Ammon's horn (tissue), 1 donor: Measurements from ENCODE around the gene HIPK4.
"Not testable (repeated sequence)": the region's sequence is repeated elsewhere in the genome, so short reads cannot be mapped to it uniquely, and the experiment has no call there.

Source experiments
- DNase-seq: peaks from one replicate; pipeline ENCODE4 v3.0.0-alpha.2; 2016; ENCODE audit warnings: low spot score

The HIPK4 gene

DNA sequence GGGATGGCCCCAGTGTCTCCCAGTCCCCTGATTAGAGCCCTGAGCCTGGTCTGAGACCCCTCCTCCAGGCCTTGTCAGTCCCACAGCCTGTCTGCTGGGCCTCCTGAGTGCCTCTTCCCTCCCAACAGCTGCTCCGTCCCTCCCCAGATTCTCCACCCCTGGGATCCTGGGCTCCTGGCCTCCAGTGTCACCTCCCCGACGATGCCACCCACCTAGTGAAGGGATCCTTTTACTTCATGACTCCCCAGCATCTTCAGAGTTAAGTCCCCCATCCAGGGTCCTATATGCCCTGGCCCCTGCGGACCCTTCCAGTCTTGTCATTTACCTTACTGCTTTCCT lies 27.6 kb upstream of the HIPK4 start:
- no peak for DNase-seq

DNA sequence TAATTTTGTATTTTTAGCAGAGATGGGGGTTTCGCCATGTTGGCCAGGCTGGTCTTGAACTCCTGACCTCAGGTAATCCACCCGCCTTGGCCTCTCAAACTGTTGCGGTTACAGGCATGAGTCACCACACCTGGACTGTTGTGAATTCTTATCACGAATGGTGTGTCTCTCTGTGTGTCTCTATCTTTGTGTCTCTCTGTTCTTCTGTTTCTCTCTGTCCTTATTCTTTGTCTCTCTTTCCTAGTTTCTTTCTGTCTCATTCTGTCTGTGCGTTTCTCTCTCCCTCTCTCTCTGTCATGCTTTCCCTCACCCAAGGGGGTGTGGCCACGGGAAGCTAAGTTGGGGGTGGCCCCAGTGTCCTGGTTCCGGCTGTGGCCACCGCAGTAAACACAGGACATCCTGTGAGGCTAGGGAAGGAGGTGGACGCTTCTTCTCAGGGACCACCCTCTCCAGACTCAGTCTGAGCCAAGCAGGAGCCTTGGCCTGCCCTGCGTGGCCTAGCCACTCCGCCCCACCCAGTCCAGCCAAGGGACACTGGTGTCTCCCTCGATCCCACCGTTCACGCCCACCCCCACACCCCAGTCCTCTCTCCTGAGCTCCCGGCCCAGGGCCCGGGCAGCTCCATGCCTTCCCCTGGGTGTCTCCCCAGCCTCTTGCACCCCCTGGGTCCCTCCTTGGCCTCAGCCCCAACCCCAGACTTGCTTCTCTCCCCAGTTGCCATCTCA lies 27.1 kb upstream of the HIPK4 start:
- no peak for DNase-seq

DNA sequence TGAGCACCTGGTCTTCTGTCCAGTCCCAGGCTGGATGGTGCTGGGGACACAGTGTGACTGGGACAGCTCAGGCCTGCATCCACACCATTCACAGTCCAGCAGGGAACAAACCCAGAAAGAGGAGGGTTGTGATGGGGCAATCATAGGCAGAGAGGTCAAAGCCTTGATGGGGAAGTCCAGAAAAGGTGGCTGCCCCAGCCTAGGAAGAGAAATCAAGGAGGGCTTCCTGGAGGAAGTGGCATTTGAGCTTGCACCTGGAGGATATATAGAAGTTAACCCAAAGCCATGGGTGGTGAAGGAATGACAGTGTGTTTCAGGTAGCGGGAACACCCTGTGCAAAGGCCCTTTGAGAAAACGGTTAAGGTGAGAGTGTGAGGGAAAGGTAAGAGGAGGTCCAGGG lies 25.8 kb upstream of the HIPK4 start:
- no peak for DNase-seq

- no peak for DNase-seq
These were observed 24.9 kb upstream of the HIPK4 start for GRCh38 chr19:40414542-40415535.

GRCh38 chr19:40413291-40413845 lies 23.4 kb upstream of the HIPK4 start, which contains the start of gene PRX:
TSS of gene PRX (minus strand) at chr19:40413378. CDS start at chr19:40407932, 5,446 bp downstream.
- no peak for DNase-seq

DNA sequence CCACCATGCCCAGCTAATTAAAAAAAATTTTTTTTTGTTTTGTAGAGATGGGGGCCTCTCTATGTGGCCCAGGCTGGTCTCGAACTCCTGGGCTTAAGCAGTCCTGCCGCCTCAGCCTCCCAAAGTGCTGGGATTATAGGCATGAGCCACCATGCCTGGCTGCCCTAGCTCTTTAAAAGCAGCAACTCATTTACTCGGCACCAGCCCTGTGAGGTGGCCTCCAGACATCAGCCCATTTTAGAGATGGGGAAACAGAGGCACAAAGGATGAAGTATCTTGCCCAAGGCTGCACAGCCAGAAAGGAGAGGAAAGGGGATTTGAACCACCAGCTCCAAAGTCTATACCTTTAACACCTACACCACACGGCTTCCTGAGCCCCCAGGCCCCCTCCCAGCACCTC lies 22.9 kb upstream of the HIPK4 start:
- no peak for DNase-seq

GRCh38 chr19:40411958-40412499 lies 22.0 kb upstream of the HIPK4 start:
- no peak for DNase-seq

DNA sequence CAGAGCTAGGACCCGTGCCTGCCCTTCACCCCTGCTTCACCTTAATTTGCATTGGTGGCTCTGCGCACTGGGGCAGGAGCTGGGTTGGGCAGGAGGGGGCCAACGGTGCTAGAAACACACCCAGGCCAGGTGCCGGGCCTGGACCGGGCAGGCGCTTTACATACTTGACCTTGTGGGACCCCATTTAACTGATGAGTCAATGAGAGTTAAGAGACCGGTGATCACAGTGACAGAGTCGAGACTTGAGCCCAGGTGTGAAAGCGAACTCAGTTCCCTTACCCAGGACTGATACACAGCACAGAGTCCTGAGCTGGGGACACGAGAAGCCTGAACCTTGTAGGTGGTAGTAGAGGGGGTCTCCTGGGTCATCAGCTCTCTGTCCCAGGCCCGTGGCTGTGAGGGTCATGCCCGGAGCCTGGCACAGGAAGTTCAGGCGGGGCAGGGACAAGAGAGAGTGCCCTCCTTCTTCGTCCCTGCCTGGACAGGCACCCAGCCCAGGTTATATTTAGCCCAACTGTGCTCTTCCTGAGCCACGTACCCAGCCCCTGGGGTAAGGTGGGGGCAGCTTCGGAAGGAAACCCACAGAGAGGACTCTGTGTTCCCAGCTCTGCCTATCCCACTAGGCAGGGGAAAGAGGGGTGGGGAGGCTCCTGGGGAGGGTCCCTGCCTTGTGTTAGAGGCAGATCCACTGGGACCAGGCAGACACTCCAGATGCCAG lies 21.3 kb upstream of the HIPK4 start:
- no peak for DNase-seq

DNA sequence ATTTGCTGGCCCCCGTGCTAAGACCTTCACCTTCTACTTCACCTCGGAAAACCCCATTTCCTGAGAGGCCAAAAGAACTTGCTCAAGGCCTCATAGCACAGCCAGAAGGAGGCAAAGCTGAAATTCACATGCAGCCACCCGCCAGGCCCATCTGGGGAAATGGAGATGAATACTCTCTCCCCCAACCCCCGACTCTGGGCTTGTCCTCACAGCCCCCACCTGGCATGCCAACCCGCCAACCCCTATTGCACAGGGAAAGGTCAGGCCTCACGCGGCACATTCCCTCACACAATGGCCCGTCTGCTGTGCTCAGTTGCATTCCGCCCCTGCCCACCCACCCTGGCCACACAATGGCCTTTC lies 20.0 kb upstream of the HIPK4 start:
- DNase-seq: no peak

DNA sequence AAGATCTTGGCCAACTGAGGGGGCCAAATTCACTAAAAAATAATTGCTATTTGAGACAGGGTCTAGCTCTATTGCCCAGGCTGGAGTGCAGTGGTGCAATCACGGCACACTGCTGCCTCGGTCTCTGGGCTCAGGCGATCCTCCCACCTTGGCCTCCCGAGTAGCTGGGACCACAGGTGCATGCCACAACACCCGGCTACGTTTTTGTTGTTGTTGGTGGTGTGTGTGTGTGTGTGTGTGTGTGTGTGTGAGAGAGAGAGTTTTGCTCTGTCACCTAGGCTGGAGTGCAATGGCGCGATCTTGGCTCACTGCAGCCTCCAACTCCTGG lies 18.6 kb upstream of the HIPK4 start:
- not testable (repeated sequence) for DNase-seq

- DNase-seq: no peak
These were observed 18.0 kb upstream of the HIPK4 start for GRCh38 chr19:40407714-40408597.

DNA sequence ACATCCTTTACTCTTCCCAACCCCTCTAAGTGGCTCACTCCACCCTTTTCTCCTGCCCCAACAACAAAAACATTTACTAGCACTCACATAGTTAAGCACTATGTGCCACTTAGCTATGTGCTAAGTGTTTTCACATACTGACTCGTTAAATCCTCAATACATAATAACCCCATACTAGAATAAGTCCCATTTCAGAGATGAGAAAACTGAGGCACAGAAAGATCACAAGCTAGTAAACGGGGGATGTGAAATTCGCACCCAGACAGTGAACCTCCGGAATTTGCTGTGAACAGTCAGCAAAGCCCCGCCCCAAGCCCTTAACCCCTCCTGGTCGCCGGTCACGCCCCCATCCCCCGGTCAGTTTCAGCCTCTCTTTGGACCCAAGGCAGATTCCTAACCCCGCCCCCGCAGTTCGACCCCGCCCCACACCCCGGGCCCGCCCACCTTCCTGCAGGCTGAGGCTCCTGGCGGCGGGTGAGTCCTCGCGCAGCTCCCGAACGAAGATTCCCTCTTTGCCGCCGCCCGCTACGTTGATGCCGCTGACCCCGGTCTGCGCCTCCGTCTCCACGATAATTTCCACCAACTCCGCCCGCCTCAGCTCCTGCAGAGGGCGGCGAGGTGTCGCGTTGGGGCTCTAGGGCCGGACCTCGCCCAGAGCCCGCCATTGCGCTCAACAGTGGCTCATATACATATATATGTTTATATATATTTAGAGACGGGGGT lies 13.4 kb upstream of the HIPK4 start:
- DNase-seq: peak; percentile 52

GRCh38 chr19:40400559-40400958 lies 10.6 kb upstream of the HIPK4 start:
- no peak for DNase-seq

DNA sequence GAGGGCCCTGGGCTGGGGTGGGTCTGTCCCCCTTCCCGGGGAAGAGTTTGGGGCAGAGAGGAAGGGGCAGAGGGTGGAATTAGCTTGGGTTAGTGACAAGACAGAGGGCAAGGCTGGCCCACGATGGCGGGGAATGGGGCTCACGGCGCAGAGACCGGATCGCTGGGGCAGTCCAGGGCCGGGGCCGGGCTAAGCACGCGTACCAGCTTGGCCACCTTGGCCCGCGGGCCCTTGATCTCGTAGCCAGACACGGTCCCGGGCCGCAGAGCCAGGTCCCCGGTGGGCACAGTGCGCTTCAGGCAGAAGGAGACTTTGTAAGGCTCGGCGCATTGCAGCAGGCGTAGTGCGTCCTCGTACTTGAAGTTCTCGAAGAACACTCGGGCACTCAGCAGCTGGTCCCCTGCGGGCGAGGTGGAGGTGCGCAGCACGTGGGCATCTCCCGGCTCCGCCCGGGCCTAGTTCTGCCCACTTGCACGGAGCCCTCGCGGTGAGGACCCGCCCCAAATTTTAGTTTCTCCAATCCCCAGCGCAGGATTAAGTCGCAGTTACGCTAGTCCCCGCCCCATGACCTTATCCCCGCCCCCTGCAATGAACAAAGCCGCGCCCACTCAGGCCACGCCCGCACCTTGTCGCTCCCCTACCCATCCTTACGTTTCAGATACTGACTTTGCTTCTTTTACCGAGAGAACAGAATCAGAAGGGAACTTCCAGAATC lies 8.6 kb upstream of the HIPK4 start:
- no peak for DNase-seq

DNA sequence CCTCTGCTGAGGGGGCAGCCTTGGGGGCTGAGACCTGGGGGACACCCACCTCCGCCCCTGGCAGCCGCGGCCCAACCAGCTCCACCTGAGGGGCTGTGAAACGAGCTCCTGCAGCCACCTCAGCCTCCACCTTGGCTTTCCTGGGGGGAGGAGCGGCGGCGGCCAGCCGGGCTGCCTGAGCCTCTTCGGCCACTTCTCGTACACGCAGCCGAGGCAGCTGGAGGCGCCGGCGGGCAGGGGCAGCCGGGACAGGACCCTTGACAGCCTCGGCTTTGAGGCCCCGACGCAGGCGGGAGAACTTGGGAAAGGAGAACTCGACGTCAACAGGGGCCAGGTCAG lies 7.6 kb upstream of the HIPK4 start:
- DNase-seq: no peak

- DNase-seq: no peak
These were observed 7.0 kb upstream of the HIPK4 start for GRCh38 chr19:40396886-40397567.

GRCh38 chr19:40395956-40396355 lies 6.0 kb upstream of the HIPK4 start:
- DNase-seq: no peak

DNA sequence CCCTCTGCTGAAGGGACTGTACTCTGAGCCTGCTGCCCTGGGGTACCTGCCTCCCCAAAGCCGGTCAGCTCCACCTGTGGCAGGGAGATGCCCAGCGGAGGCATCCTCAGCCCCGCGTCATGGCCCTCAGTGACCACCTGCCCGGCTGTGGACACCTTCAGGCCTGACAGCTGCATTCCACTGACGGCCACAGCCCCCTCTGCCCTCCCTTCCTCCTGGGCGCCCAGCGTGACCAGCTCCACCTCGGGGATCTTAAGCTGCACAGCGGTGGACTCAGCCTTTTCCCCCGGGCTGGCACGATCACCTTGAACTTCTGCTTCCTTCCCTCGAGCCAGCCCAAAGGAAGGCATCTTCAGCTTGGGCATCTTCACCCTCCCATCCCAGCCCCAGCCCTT lies 4.8 kb upstream of the HIPK4 start:
- DNase-seq: no peak
